ENCODE data around the gene ATF3.
A peak's percentile ranks its signal among the peaks of the same experiment; 100 is the strongest.

ATF3 gene

DNA sequence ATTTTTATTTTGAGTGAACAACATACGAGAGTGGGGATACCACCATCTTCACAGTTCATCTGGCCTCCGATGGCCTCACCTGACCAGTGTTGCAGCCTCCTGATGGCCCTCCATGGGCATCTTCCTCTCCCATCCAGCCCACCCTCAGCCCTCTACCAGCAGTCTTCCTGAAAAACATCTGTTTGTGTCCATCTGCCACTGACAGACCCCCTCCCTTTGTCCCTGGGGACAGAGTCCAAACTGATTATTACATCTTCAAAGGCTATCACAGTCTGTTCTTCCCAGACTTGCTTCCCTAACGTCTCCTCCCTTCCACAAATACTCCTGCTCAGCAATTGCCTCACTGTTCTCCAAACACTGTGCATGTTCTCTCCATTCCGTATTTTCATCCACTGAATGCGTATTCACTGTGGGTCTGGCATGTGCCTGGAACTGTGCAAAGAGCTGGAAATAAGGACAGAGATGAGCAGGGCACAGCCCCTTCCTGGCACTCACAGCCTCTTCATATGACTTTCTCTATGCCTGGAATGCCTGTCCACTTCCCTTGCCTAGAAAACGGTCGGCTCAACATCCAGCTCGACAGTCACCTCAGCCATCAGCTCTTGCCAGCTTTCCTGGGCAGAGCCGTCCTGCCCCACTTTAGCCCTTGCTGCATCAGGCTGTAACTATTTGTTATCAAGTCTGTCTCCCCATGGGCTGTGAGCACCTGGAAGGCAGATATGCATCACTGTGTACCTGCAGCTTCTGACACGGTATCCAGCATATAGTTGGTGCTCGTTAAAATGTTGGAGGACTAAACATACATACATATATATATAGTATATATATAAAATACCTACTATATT lies 8.3 kb upstream of the ATF3 start:
- no peak for DNase-seq (ENCODE audit: low read depth)
- TF ChIP-seq, protein P1, sequence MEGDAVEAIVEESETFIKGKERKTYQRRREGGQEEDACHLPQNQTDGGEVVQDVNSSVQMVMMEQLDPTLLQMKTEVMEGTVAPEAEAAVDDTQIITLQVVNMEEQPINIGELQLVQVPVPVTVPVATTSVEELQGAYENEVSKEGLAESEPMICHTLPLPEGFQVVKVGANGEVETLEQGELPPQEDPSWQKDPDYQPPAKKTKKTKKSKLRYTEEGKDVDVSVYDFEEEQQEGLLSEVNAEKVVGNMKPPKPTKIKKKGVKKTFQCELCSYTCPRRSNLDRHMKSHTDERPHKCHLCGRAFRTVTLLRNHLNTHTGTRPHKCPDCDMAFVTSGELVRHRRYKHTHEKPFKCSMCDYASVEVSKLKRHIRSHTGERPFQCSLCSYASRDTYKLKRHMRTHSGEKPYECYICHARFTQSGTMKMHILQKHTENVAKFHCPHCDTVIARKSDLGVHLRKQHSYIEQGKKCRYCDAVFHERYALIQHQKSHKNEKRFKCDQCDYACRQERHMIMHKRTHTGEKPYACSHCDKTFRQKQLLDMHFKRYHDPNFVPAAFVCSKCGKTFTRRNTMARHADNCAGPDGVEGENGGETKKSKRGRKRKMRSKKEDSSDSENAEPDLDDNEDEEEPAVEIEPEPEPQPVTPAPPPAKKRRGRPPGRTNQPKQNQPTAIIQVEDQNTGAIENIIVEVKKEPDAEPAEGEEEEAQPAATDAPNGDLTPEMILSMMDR (IDR thresholded peaks at IDR 0.05; ENCODE audit: insufficient read depth, low read depth, low read length, missing control alignments), result no peak
- H3K4me3 ChIP-seq (ENCODE audit: low read depth, low read length), result no peak overlapping the region

DNA sequence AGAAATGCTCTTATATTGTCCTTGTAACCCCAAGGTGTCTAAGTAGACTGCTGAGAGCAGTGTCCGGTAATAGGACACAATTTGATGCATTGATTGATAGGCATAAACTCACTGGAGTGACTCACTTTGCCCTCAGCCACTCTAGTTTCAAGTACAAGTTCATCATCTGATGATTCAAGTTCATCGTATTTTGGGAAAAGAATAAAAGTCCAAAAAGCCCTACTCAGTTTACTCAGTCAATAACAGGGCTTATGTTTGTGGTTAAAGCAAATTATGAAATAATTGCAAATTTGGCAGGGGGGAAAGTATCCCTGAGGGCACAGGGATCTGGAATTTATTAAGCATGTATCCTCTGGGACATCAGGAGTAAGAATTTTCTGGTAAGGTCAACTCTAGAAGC lies 7.6 kb upstream of the ATF3 start:
- H3K4me3 ChIP-seq (ENCODE audit: low read depth, low read length), result no peak overlapping the region
- TF ChIP-seq, protein P1 (IDR thresholded peaks at IDR 0.05; ENCODE audit: insufficient read depth, low read depth, low read length, missing control alignments), result no peak
- DNase-seq (ENCODE audit: low read depth), result no peak

DNA sequence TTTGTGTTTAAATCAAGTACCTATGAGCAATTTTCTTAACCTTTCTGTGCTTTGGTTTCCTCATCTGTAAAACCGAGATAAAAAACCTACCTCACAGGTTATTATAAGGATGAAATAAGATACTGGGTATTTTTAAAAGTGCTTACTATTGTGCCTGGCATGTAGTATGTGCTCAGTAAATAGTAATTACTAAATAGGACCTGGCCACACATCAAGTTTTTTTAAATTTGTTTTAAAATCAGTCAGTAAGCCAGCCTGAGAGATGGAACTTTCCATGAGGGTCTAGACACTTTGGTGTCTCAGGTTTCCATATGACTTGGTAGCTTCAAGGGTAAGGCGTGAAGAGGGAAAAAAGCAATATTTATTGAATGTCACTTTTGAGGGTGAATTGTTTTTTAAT lies 7.0 kb upstream of the ATF3 start:
- DNase-seq (ENCODE audit: low read depth), result no peak
- TF ChIP-seq, protein P1 (IDR thresholded peaks at IDR 0.05; ENCODE audit: insufficient read depth, low read depth, low read length, missing control alignments), result no peak
- no peak overlapping the region for H3K4me3 ChIP-seq (ENCODE audit: low read depth, low read length)

DNA sequence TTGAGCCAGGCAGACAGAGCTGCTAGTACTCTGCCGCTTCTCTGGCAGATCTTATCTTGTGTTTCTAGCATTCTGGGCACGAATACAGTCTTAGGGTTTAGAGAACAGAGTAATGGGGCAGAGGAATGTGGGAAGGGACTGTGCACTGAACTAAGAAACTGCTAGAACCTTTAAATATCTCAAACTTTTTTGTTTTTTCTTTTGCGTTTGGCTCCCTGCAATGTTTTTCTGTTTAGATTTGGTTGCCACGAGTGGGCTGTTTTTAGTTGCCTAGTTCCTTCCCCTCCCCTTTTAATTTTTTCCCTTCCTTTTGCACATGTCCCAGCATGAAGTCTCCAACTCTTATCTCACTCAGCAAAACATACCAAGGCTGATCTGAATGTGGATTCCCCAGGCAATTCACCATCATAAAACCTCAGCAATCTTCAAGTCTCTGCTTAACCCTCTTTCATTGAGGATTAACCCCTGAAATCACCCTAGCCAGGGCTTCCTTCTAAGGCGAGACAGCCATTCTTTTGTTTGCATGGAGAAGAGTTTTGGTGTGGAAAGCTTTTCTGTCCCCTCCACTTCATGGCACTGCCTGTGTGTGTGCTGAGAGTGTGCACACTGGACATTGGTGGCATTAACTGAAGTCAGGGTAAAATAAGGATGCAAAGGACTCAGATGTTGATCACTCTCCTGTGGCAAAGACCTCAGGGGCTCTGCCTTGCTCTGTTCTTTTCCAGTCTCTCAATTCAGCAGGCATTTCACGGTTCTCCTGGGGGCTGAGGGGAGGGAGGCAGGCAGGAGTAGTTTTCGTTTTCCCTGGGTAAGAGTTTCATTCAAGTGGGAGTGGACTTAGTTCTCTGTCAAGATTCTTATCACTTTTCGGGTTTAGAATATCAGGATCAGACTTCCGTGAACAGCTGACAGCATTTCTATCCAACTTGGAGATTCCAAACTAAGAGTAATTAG lies 2.8 kb upstream of the ATF3 start:
- H3K4me3 ChIP-seq (ENCODE audit: low read depth, low read length), result no peak overlapping the region
- TF ChIP-seq, protein P1 (IDR thresholded peaks at IDR 0.05; ENCODE audit: insufficient read depth, low read depth, low read length, missing control alignments), result no peak
- DNase-seq (ENCODE audit: low read depth), result no peak

DNA sequence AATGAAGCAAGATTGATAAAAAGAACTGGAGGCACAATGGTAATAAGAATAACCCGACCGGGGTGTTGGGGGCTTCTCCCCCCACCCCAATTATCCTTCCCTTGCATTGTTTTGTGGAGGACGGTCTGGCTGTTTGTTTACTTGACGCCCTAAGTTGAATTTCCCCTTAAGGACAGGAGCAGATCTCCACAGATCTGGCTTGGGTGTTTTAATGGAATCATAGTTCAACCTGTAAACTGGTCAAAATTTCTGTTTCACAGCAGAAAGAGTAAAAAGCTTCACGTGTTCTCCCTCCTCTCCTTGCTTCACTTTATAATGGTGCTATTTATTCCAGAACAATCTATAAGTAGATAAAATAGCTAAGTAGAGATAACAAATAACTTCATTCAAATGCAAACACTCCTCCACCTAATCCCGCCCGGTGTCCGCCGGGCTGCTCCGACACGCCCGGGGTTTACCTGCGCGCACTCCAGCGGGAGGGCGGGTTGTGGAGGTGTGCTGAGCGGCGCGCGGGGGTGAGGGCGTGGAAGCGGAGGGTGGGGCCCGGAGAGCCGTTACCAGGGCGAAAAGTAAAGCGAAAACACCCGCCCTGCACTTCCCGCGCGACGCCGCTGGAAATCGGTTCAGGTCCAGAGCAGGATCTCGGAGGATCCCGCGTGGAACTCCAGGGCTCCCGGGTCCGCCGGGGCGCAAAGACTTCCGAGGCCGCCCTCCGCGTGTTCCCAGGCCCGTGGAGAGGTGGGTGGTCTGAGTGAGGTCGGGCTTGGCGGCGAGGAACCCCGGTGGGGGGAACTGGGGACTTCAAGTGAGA lies 2.0 kb upstream of the ATF3 start:
- DNase-seq (ENCODE audit: low read depth), result peak; percentile 57
- peak overlapping the region; percentile 93 for H3K4me3 ChIP-seq (ENCODE audit: low read depth, low read length)
- TF ChIP-seq, protein P1 (IDR thresholded peaks at IDR 0.05; ENCODE audit: insufficient read depth, low read depth, low read length, missing control alignments), result no peak

DNA sequence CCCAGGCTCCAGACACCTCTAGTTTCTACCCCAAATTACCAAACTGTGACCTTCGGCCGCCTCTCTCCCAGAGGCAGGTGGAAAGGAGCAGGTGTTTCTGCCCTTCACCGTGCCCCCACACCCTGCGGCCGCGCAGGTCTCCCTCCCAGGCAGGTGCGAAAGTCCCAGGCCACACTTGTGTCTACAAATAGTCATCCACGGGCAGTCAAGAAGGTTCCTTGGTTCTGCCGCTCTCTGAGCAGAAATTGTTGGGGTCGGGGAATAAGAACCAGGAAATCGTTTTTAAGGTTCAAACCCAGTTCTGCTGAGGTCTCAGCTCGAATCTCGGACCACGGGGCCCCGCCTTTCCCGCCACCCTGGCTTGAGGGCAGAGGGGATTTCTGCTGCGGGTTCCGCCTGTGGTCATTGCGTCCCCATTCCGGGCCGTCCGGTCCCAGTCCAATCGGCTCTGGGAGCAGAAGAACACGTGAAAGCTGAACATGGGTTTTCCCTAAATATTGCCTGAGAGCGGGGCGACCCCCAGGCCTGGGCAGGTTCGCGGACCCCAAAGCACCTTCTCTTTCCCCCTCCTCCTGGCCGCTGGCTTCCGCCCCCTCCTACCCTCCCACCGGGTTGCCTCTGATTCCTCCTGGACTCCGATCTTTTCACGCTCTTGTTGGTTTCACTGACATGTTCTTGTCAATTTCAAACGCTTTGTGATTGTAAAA lies 1.2 kb upstream of the ATF3 start:
- peak; percentile 80 for DNase-seq (ENCODE audit: low read depth)
- peak overlapping the region; percentile 93 for H3K4me3 ChIP-seq (ENCODE audit: low read depth, low read length)
- TF ChIP-seq, protein P1 (IDR thresholded peaks at IDR 0.05; ENCODE audit: insufficient read depth, low read depth, low read length, missing control alignments), result no peak

Measured in GM12865 (cell line).